Measurements from ENCODE around the gene SCTR.

The SCTR gene

GRCh38 chr2:119431155-119431975 lies 92.9 kb downstream of the SCTR start, which contains the start of gene TMEM37:
TSS of gene TMEM37 (plus strand) at chr2:119431854. CDS start at chr2:119431904, 50 bp downstream.
- DNase-seq (ENCODE audit: insufficient read length), result peak; percentile 60
- no peak for TF ChIP-seq TAF1 (IDR thresholded peaks at IDR 0.05; ENCODE audit: borderline replicate concordance, low read depth, low read length)
- no peak for TF ChIP-seq POLR2AphosphoS5 (IDR thresholded peaks at IDR 0.05; ENCODE audit: low read depth, low read length)
- TF ChIP-seq POLR2A (IDR thresholded peaks at IDR 0.05; ENCODE audit: low read depth, low read length), result no peak
- peak; percentile 50 for FAIRE-seq

GRCh38 chr2:119430023-119430498 lies 94.2 kb downstream of the SCTR start:
- DNase-seq (ENCODE audit: insufficient read length) (no peak), FAIRE-seq (no peak)
- TF ChIP-seq TAF1 (IDR thresholded peaks at IDR 0.05; ENCODE audit: borderline replicate concordance, low read depth, low read length), result no peak
- TF ChIP-seq POLR2A (IDR thresholded peaks at IDR 0.05; ENCODE audit: low read depth, low read length), result no peak
- TF ChIP-seq POLR2AphosphoS5 (IDR thresholded peaks at IDR 0.05; ENCODE audit: low read depth, low read length), result no peak

- FAIRE-seq (no peak), DNase-seq (ENCODE audit: insufficient read length) (no peak)
- TF ChIP-seq POLR2A (IDR thresholded peaks at IDR 0.05; ENCODE audit: low read depth, low read length), result no peak
- TF ChIP-seq POLR2AphosphoS5 (IDR thresholded peaks at IDR 0.05; ENCODE audit: low read depth, low read length), result no peak
- no peak for TF ChIP-seq TAF1 (IDR thresholded peaks at IDR 0.05; ENCODE audit: borderline replicate concordance, low read depth, low read length)
Observed at GRCh38 chr2:119429225-119429981, 94.9 kb downstream of the SCTR start.

- TF ChIP-seq POLR2A (IDR thresholded peaks at IDR 0.05; ENCODE audit: low read depth, low read length) (no peak), TAF1 (IDR thresholded peaks at IDR 0.05; ENCODE audit: borderline replicate concordance, low read depth, low read length) (no peak), POLR2AphosphoS5 (IDR thresholded peaks at IDR 0.05; ENCODE audit: low read depth, low read length) (no peak)
- FAIRE-seq, result no peak
Observed at GRCh38 chr2:119428488-119429224, 95.6 kb downstream of the SCTR start.

GRCh38 chr2:119427756-119428155 lies 96.5 kb downstream of the SCTR start:
- DNase-seq (ENCODE audit: insufficient read length) (no peak), FAIRE-seq (no peak)
- TF ChIP-seq POLR2A (IDR thresholded peaks at IDR 0.05; ENCODE audit: low read depth, low read length) (no peak), POLR2AphosphoS5 (IDR thresholded peaks at IDR 0.05; ENCODE audit: low read depth, low read length) (no peak), TAF1 (IDR thresholded peaks at IDR 0.05; ENCODE audit: borderline replicate concordance, low read depth, low read length) (no peak)

More at GRCh38 chr2:119428488-119429224, 95.6 kb downstream of the SCTR start:
- DNase-seq (ENCODE audit: insufficient read length), result no peak

- no peak for FAIRE-seq
- TF ChIP-seq POLR2AphosphoS5 (IDR thresholded peaks at IDR 0.05; ENCODE audit: low read depth, low read length) (no peak), POLR2A (IDR thresholded peaks at IDR 0.05; ENCODE audit: low read depth, low read length) (no peak), TAF1 (IDR thresholded peaks at IDR 0.05; ENCODE audit: borderline replicate concordance, low read depth, low read length) (no peak)
- no peak for DNase-seq (ENCODE audit: insufficient read length)
Observed at GRCh38 chr2:119426801-119427395, 97.4 kb downstream of the SCTR start.

- FAIRE-seq (no peak), DNase-seq (ENCODE audit: insufficient read length) (no peak)
- TF ChIP-seq POLR2AphosphoS5 (IDR thresholded peaks at IDR 0.05; ENCODE audit: low read depth, low read length) (no peak), POLR2A (IDR thresholded peaks at IDR 0.05; ENCODE audit: low read depth, low read length) (no peak), TAF1 (IDR thresholded peaks at IDR 0.05; ENCODE audit: borderline replicate concordance, low read depth, low read length) (no peak)
Observed at GRCh38 chr2:119426396-119426675, 97.9 kb downstream of the SCTR start.

GRCh38 chr2:119425620-119426395 lies 98.5 kb downstream of the SCTR start:
- DNase-seq (ENCODE audit: insufficient read length) (no peak), FAIRE-seq (no peak)
- TF ChIP-seq TAF1 (IDR thresholded peaks at IDR 0.05; ENCODE audit: borderline replicate concordance, low read depth, low read length) (no peak), POLR2AphosphoS5 (IDR thresholded peaks at IDR 0.05; ENCODE audit: low read depth, low read length) (no peak)

GRCh38 chr2:119425119-119425405 lies 99.2 kb downstream of the SCTR start:
- TF ChIP-seq TAF1 (IDR thresholded peaks at IDR 0.05; ENCODE audit: borderline replicate concordance, low read depth, low read length), result no peak
- TF ChIP-seq POLR2A (IDR thresholded peaks at IDR 0.05; ENCODE audit: low read depth, low read length), result no peak
- TF ChIP-seq POLR2AphosphoS5 (IDR thresholded peaks at IDR 0.05; ENCODE audit: low read depth, low read length), result no peak
- FAIRE-seq, result no peak
- DNase-seq (ENCODE audit: insufficient read length), result no peak

GRCh38 chr2:119424284-119425118 lies 99.8 kb downstream of the SCTR start:
- FAIRE-seq (no peak), DNase-seq (ENCODE audit: insufficient read length) (no peak)
- TF ChIP-seq POLR2AphosphoS5 (IDR thresholded peaks at IDR 0.05; ENCODE audit: low read depth, low read length) (no peak), POLR2A (IDR thresholded peaks at IDR 0.05; ENCODE audit: low read depth, low read length) (no peak), TAF1 (IDR thresholded peaks at IDR 0.05; ENCODE audit: borderline replicate concordance, low read depth, low read length) (no peak)
